ENCODE results near the gene CDK5.
A peak's percentile ranks its signal among the peaks of the same experiment; 100 is the strongest.

CDK5 gene

GRCh38 chr7:151057506-151057988 is at the start of gene CDK5:
Gene CDK5, minus strand, starts transcription at chr7:151057897. Its CDS starts 49 bp downstream, at chr7:151057848.
- peaks cover 3 to 7% of the 10 kb centered on the region in 2 donors for H3K27me3 Mint-ChIP-seq

DNA sequence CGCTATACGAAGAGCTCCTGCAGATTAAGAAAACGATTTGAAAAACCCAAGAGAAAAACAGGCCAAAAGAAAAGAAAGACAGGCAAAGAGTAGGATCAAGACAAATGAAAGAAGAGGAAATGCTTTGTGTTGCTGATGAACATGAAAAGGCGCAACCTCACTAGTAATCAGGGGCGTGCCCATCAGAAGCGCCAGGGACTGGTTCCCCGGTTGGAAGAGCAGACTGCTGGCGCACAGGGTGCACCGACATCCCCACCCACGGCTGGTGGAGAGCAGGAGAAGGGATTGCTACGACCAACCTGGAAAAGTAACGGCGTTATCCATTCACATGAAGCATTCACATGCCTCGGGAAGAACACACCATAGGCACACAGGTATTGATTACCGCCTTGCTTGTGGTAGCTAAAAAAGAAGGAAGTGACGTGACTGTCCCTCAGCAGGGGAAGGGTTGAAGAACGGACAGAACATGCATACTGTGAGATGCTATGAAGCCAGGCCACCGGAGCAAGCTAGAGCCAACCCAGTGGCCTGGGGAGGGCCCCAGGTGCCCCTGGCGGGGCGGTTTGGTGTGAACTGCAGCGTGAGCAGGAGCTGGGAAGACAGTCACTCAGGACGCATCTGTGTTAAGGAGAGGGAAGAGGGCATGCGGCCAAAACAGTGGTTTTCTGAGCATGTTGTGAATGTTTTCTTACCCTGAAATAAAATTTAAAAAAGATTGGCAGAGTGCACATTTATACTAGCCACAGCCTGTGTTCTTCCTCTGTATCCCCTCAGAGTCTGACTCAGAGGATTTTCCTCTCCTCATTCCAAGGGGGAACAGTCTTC is 46.9 kb upstream of the CDK5 start:
- H3K27ac Mint-ChIP-seq, result no peak overlapping the region
- H3K4me1 Mint-ChIP-seq, result no peaks in the 10 kb centered on the region
- H3K36me3 Mint-ChIP-seq, result no peaks in the 10 kb centered on the region
- ATAC-seq (replicated peaks) (no peak), DNase-seq (no peak)
- H3K9me3 Mint-ChIP-seq, result no peaks in the 10 kb centered on the region
- H3K4me3 Mint-ChIP-seq, result no peak overlapping the region
- peaks cover 18 to 21% of the 10 kb centered on the region in 2 donors for H3K27me3 Mint-ChIP-seq

More at GRCh38 chr7:151057506-151057988, at the start of gene CDK5:
- Mint-ChIP-seq H3K4me3 (peak within 1 kb of the TSS; percentile 95 to 99), H3K4me1 (peaks cover 29 to 47% of the 10 kb centered on the region in 2 donors), H3K36me3 (peaks cover 17 to 28% of the 10 kb centered on the region in 2 donors), H3K27ac (peak within 1 kb of the TSS; percentile 95), H3K9me3 (no peaks in the 10 kb centered on the region)
- ATAC-seq (replicated peaks) (peak; percentile 4 to 6), DNase-seq (no peak)

- ATAC-seq (replicated peaks) (no peak), DNase-seq (no peak)
- Mint-ChIP-seq H3K9me3 (no peaks in the 10 kb centered on the region), H3K27ac (no peak overlapping the region), H3K4me1 (no peaks in the 10 kb centered on the region), H3K4me3 (no peak overlapping the region), H3K36me3 (no peaks in the 10 kb centered on the region), H3K27me3 (peaks cover 18 to 19% of the 10 kb centered on the region in 2 donors)
These were observed 46.3 kb upstream of the CDK5 start for GRCh38 chr7:151103973-151104372.

DNA sequence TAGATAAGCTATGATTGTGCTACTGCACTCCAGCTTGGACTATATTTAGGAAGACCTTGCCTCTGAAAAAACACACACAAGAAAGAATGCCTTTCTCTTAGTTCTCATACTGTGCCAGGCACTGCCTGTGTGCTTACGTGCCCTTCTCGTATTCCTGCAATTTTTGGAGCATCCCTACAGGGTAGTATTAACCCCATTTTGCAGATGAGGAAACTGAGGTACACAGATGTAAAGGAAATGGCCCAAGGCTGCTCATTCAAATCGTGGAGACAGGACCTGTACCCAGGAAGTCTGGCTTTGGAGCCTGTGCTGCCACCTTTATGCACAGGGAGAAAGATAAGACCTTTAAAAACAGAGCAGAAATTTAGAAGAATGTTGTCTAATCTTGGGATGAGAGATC is 45.3 kb upstream of the CDK5 start:
- Mint-ChIP-seq H3K27ac (no peak overlapping the region), H3K27me3 (peaks cover 11 to 18% of the 10 kb centered on the region in 2 donors), H3K9me3 (no peaks in the 10 kb centered on the region), H3K36me3 (no peaks in the 10 kb centered on the region), H3K4me3 (no peak overlapping the region), H3K4me1 (no peaks in the 10 kb centered on the region)
- ATAC-seq (replicated peaks), result no peak
- no peak for DNase-seq

DNA sequence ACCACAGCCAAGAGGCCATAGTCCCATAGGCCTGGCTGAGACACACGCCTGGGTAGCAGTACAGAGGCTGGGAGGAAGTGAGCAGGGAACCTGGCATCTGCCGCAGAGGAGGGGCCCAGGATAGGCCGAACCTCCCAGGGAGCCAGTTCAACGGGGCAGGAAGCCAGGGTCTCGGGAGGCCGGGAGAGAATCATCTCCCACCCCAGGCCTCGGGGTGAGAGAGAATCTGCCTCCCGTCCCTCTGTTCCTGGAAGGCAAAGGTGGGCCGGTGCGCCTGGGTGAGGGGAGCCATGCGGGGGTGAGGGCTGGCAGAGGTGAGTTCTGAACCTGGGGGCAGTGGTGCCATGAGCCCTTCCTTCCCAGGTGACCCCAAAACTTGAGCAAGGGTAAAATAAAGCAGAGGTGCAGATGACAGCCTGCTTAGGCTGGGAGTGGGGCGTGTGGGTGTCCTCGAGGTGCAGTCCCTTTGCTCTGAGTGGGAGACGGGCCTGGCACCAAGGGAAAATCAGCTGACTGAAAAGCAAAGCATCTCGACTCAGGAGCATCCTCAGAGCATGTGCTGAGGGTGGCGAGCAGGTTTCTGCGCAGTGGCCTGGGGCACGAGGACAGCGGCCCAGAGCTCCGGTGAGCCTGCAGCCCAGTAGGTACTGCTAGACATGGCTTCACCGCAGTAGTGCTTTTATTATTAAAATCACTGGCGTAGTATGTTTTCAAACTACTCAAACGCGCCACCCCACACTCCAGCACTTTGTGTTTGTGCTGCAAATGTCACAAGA is 44.1 kb upstream of the CDK5 start:
- H3K4me3 Mint-ChIP-seq, result no peak overlapping the region
- H3K4me1 Mint-ChIP-seq, result no peaks in the 10 kb centered on the region
- no peaks in the 10 kb centered on the region for H3K9me3 Mint-ChIP-seq
- H3K36me3 Mint-ChIP-seq, result no peaks in the 10 kb centered on the region
- ATAC-seq (replicated peaks) (no peak), DNase-seq (no peak)
- H3K27ac Mint-ChIP-seq, result no peak overlapping the region
- peaks cover 11 to 18% of the 10 kb centered on the region in 2 donors for H3K27me3 Mint-ChIP-seq

GRCh38 chr7:151100921-151101320 is 43.2 kb upstream of the CDK5 start:
- no peak overlapping the region for H3K27ac Mint-ChIP-seq
- ATAC-seq (replicated peaks) (no peak), DNase-seq (no peak)
- H3K36me3 Mint-ChIP-seq, result no peaks in the 10 kb centered on the region
- H3K27me3 Mint-ChIP-seq, result peaks cover 11 to 18% of the 10 kb centered on the region in 2 donors
- no peaks in the 10 kb centered on the region for H3K9me3 Mint-ChIP-seq
- no peak overlapping the region for H3K4me3 Mint-ChIP-seq
- H3K4me1 Mint-ChIP-seq, result no peaks in the 10 kb centered on the region

DNA sequence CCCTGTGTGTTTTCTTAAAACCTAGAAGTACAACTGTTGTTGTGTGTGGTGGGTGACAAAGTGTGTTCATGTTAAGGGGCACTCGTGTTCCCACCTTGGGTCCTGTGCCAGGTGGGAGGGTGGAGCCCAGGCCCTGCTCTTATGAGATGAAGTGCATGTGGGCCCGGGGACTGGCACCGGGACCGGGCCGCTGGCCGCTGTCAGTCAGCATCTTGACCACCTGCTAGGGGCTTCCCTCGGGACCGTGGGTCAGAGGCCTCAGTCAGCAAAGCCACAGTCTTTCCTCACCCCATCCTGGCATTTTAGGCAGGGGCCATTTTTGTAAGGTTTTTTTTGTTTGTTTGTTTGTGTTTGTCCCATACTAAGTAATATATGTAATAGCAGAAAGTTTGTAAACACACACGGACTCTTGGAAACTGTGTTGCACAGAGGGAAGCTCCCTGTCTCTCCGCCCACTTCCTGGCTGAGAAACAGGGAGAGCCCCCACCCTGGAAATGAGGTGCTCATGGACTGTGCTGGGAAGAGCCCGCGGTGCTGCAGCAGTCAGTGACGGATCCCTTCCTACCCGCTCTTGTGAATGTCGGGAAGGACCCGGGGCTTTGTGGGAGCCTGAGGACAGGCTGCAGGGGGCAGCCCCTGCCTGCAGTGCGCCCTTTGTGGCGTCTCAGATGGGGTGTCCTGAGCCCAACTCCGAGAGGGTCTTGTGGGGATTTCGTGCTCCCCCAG is 42.0 kb upstream of the CDK5 start:
- no peaks in the 10 kb centered on the region for H3K9me3 Mint-ChIP-seq
- ATAC-seq (replicated peaks), result no peak
- peaks cover 12% of the 10 kb centered on the region in 2 donors for H3K27me3 Mint-ChIP-seq
- H3K36me3 Mint-ChIP-seq, result no peaks in the 10 kb centered on the region
- no peak for DNase-seq
- no peak overlapping the region for H3K4me3 Mint-ChIP-seq
- H3K4me1 Mint-ChIP-seq, result no peaks in the 10 kb centered on the region
- no peak overlapping the region for H3K27ac Mint-ChIP-seq

DNA sequence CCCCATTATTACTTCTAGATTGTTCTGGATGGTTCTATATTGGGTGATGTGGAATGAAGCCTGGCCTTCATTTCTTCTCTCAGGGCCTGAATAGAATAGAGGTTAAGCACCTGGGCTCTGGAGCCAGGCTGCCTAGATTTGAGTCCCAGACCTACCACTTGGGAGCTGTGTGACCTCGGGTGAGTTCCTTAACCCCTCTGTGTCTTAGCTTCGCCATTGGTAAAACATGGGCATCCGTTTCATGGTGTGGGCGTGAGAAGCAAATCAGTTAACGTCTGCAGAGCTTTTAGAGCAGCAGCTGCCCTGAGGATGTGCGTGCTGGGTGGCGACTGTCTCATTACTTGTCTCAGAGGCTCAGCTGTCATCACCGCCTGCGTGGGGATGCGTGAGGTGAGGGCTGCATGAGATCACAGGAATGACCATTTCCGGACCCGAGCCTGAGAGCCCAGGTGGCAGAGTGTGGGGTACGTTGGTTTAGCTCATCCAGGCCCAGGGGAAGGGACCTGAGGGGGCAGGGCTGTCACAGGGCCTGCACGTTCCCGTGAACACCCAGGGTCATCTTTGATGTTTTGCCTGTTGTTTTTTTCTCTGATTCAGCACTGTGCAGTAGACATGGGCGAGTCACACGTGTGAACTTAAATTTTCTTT is 38.3 kb upstream of the CDK5 start:
- peaks cover 0 to 23% of the 10 kb centered on the region in 2 donors for H3K27me3 Mint-ChIP-seq
- H3K9me3 Mint-ChIP-seq, result no peaks in the 10 kb centered on the region
- ATAC-seq (replicated peaks) (no peak), DNase-seq (no peak)
- H3K4me1 Mint-ChIP-seq, result no peaks in the 10 kb centered on the region
- H3K36me3 Mint-ChIP-seq, result peaks cover 0 to 4% of the 10 kb centered on the region in 2 donors
- H3K27ac Mint-ChIP-seq, result no peak overlapping the region
- no peak overlapping the region for H3K4me3 Mint-ChIP-seq

DNA sequence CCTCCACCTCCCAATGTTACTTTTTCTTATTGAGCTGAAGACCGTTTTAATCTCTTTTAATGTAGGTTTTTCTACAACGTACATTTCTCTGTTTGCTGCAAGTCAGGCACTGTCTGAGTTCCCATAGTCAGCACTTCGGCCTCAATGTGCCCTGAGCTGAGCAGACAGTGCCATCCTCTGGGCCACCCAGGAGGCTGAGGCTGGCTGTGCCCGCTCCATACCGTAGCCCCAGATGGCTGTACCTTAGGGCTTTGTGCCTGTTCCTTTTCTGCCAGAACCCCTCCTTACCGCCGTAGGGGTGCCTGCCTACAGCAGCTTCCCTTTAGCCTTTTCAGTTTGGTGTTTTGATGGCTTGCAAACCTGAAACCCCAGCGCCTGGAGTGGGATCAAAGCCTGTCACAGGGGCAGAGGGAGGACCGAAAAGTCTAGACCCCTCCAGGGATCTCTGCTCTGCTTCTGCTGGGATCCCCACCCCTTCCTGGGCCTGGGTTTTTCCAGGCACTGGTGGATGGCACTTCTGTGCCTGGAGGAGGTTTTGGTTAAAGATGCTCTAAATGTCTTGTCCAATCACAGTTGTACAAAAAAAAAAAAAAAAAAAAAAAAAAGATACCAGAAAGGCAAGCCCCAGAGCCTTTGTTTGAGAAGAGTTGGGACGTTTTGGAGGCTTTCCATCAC is 37.6 kb upstream of the CDK5 start:
- Mint-ChIP-seq H3K36me3 (peaks cover 0 to 4% of the 10 kb centered on the region in 2 donors), H3K4me1 (no peaks in the 10 kb centered on the region), H3K4me3 (no peak overlapping the region), H3K9me3 (no peaks in the 10 kb centered on the region), H3K27ac (no peak overlapping the region), H3K27me3 (peaks cover 0 to 29% of the 10 kb centered on the region in 2 donors)
- ATAC-seq (replicated peaks) (no peak), DNase-seq (no peak)

- Mint-ChIP-seq H3K36me3 (peaks cover 0 to 7% of the 10 kb centered on the region in 2 donors), H3K9me3 (no peaks in the 10 kb centered on the region)
These were observed 37.0 kb upstream of the CDK5 start for GRCh38 chr7:151094675-151095074.

GRCh38 chr7:151093748-151094147 is 36.1 kb upstream of the CDK5 start:
- no peak overlapping the region for H3K27ac Mint-ChIP-seq
- H3K4me1 Mint-ChIP-seq, result peaks cover 8 to 10% of the 10 kb centered on the region in 2 donors
- peaks cover 12 to 44% of the 10 kb centered on the region in 2 donors for H3K27me3 Mint-ChIP-seq
- no peak for ATAC-seq (replicated peaks)
- no peaks in the 10 kb centered on the region for H3K9me3 Mint-ChIP-seq
- no peak for DNase-seq
- H3K4me3 Mint-ChIP-seq, result no peak overlapping the region
- peaks cover 0 to 8% of the 10 kb centered on the region in 2 donors for H3K36me3 Mint-ChIP-seq

More at GRCh38 chr7:151094675-151095074, 37.0 kb upstream of the CDK5 start:
- no peak for DNase-seq
- H3K27me3 Mint-ChIP-seq, result peaks cover 3 to 35% of the 10 kb centered on the region in 2 donors
- no peak for ATAC-seq (replicated peaks)
- H3K4me3 Mint-ChIP-seq, result no peak overlapping the region
- peaks cover 0 to 2% of the 10 kb centered on the region in 2 donors for H3K4me1 Mint-ChIP-seq
- H3K27ac Mint-ChIP-seq, result no peak overlapping the region

DNA sequence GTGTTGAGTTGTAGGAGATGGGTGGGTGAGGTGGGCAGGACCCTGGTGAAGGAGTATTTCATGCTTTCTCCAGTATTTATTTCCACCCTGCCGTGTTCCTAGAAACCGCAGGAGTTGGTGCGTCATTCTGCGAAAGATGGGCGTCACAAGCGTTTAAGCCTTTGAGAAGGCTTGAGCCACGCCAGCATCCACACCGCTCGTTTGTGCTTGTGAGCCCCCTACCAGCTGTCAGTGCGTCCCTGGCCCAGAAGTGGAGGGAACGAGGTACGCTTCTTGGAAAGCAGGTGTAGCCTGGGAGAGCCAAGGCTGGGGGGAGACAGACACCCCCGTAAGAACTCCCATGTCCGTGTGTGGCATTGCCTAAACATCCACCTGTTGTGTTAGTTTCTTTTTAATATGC is 34.3 kb upstream of the CDK5 start:
- Mint-ChIP-seq H3K27me3 (peaks cover 12 to 53% of the 10 kb centered on the region in 2 donors), H3K4me1 (peaks cover 14 to 24% of the 10 kb centered on the region in 2 donors), H3K9me3 (no peaks in the 10 kb centered on the region), H3K27ac (no peak overlapping the region), H3K36me3 (peaks cover 0 to 8% of the 10 kb centered on the region in 2 donors), H3K4me3 (no peak overlapping the region)
- DNase-seq (no peak), ATAC-seq (replicated peaks) (no peak)

- no peak overlapping the region for H3K4me3 Mint-ChIP-seq
- no peak for ATAC-seq (replicated peaks)
- H3K27ac Mint-ChIP-seq, result no peak overlapping the region
- H3K36me3 Mint-ChIP-seq, result peaks cover 0 to 8% of the 10 kb centered on the region in 2 donors
- peaks cover 12 to 56% of the 10 kb centered on the region in 2 donors for H3K27me3 Mint-ChIP-seq
- no peaks in the 10 kb centered on the region for H3K9me3 Mint-ChIP-seq
- DNase-seq, result no peak
- peaks cover 14 to 26% of the 10 kb centered on the region in 2 donors for H3K4me1 Mint-ChIP-seq
These were observed 33.7 kb upstream of the CDK5 start for GRCh38 chr7:151091431-151091830.

Data from stimulated activated naive B cell treated with anti-CD40 and anti-IgM and Interleukin-4, amounts not matched to agents 10 μg/mL and 1 μg/mL and 100 μg/mL, for 72 hours (primary cell).